ENCODE results near the gene MDGA2. TPM values are rescaled to one million over a fixed set of nuclear protein-coding genes. Genes with fewer than 3 reads are reported as not detected.

The MDGA2 gene
- total and polyA plus RNA-seq, 2 of the 13 experiments (the other 11 are each of a cell fraction or from before 2014, with no cell fraction given): not detected

GRCh38 chr14:47223656-47224055, 451.7 kb downstream of the MDGA2 start:
- in situ Hi-C loops (cut with HindIII; ENCODE audit: extremely low pct_ligation_motif_present, low pct_unique_long_range_greater_than_20kb): no loop called here
- Histone ChIP-seq H3K79me2 (ENCODE audit: insufficient read depth, low read length) (no peaks in the 10 kb centered on the region), H3K27ac (ENCODE audit: extremely low read length, insufficient read depth, low read length) (no peak overlapping the region), H3K27me3 (ENCODE audit: control insufficient read depth in 1 of 2, insufficient read depth in 2 of 2, low read length in 2 of 2) (no peaks in the 10 kb centered on the region), H3K9ac (ENCODE audit: insufficient read depth, low read depth, low read length) (no peak overlapping the region), H3K4me3 (replicated peaks in 1 of 3; ENCODE audit: insufficient read depth in 1 of 3, low read depth in 2 of 3, low read length in 3 of 3) (no peak overlapping the region), H3K9me3 (ENCODE audit: low read length) (no peaks in the 10 kb centered on the region), H2AFZ (ENCODE audit: low read length) (no peak overlapping the region), H3K4me1 (ENCODE audit: insufficient read depth, low read length) (no peaks in the 10 kb centered on the region), H4K20me1 (ENCODE audit: insufficient read depth, low read length) (no peaks in the 10 kb centered on the region), H3K36me3 (replicated peaks in 1 of 2; ENCODE audit: control insufficient read depth in 1 of 2, insufficient read depth in 2 of 2, low read length in 2 of 2) (no peaks in the 10 kb centered on the region), H3K4me2 (ENCODE audit: low read depth, low read length) (no peak overlapping the region)
- POLR2A ChIA-PET: no interaction called here
- ATAC-seq (no peak), FAIRE-seq (no peak), DNase-seq (ENCODE audit: low spot score) (no peak)
- no peak for TF ChIP-seq ZNF629 (CRISPR knock-in tag; conservative IDR thresholded peaks at IDR 0.05)
- no peak for TF ChIP-seq FOXM1 (CRISPR knock-in tag; IDR thresholded peaks at IDR 0.05)
- TF ChIP-seq DNMT3B (CRISPR knock-in tag; conservative IDR thresholded peaks at IDR 0.05): no peak
- no peak for TF ChIP-seq MAZ (IDR thresholded peaks at IDR 0.05; ENCODE audit: borderline replicate concordance, low read depth, low read length)
- no peak for TF ChIP-seq MAZ (CRISPR knock-in tag; IDR thresholded peaks at IDR 0.05; ENCODE audit: low read depth)
- no peak for TF ChIP-seq CENPT (CRISPR knock-in tag; IDR thresholded peaks at IDR 0.05; ENCODE audit: low read depth)
- TF ChIP-seq ZNF549 (CRISPR knock-in tag; IDR thresholded peaks at IDR 0.05): no peak
- TF ChIP-seq HIVEP1 (CRISPR knock-in tag; IDR thresholded peaks at IDR 0.05): no peak
- no peak for TF ChIP-seq RORA (CRISPR knock-in tag; IDR thresholded peaks at IDR 0.05)
- TF ChIP-seq TEAD3 (CRISPR knock-in tag; optimal IDR thresholded peaks at IDR 0.05; ENCODE audit: borderline replicate concordance): no peak
- no peak for TF ChIP-seq ZNF362 (CRISPR knock-in tag; IDR thresholded peaks at IDR 0.05; ENCODE audit: borderline replicate concordance)
- TF ChIP-seq ZBTB46 (CRISPR knock-in tag; IDR thresholded peaks at IDR 0.05; ENCODE audit: borderline replicate concordance): no peak
- no peak for TF ChIP-seq ZNF557 (CRISPR knock-in tag; IDR thresholded peaks at IDR 0.05)
- no peak for TF ChIP-seq MAFF (IDR thresholded peaks at IDR 0.05; ENCODE audit: low read depth, low read length)
- no peak for TF ChIP-seq ZNF607 (CRISPR knock-in tag; IDR thresholded peaks at IDR 0.05; ENCODE audit: borderline replicate concordance)
- no peak for TF ChIP-seq THAP8 (CRISPR knock-in tag; IDR thresholded peaks at IDR 0.05; ENCODE audit: borderline replicate concordance)
- no peak for TF ChIP-seq ZNF558 (CRISPR knock-in tag; IDR thresholded peaks at IDR 0.05; ENCODE audit: borderline replicate concordance)
- intact Hi-C loops (cut with micrococcal nuclease; ENCODE audit: unreplicated experiment): no loop called here
- BruUV-seq (replicated peaks): no TSS peak
- CTCF ChIA-PET (ENCODE audit: low intra/inter-chr PET ratio, low total read pairs): no interaction called here
- 37% methylated on average over 4 of the region's 4 CpGs for WGBS (ENCODE audit: low lambda C conversion rate)

Data from HepG2 (cell line).